Upper lobe of left lung (tissue), 6 donors: ENCODE results near the gene SPEF2. TPM values are rescaled to one million over a fixed set of nuclear protein-coding genes. Genes with fewer than 3 reads are reported as not detected.
A peak's percentile ranks its signal among the peaks of the same experiment; 100 is the strongest.
"Not testable (repeated sequence)": the region's sequence is repeated elsewhere in the genome, so short reads cannot be mapped to it uniquely, and the experiment has no call there.

ENCODE experiments used
- ATAC-seq, 2 donors: fragments of 200-7000 bp; cut with Tn5 transposase; one replicate each; pipeline ENCODE4 v1.9.1; 2022; ENCODE audit warnings: mild to moderate bottlenecking in 2 of 2, moderate library complexity in 2 of 2; ENCODE audit not compliant: low FRiP score in 2 of 2
- DNase-seq, 2 donors: peaks; one replicate each; pipeline ENCODE4 v3.0.0-alpha.2; 2019 to 2020
- H3K27ac ChIP-seq, 4 donors: fragments of 200-600 bp; sonication (generic); one replicate each; pipeline ENCODE4 v1.5.1; 2016 to 2019
- H3K27me3 ChIP-seq, 4 donors: fragments of 200-600 bp; sonication (generic); one replicate each; pipeline ENCODE4 v1.5.1; 2017 to 2019
- H3K36me3 ChIP-seq, 4 donors: fragments of 200-600 bp; sonication (generic); one replicate each; pipeline ENCODE4 v1.5.1; 2016 to 2019
- H3K4me1 ChIP-seq, 4 donors: fragments of 200-600 bp; sonication (generic); one replicate each; pipeline ENCODE4 v1.5.1; 2018 to 2019
- H3K4me3 ChIP-seq, 4 donors: fragments of 200-600 bp; sonication (generic); one replicate each; pipeline ENCODE4 v1.5.1; 2017 to 2019; ENCODE audit warnings: mild to moderate bottlenecking in 2 of 4, moderate library complexity in 1 of 4
- H3K9me3 ChIP-seq, 4 donors: fragments of 200-600 bp; sonication (generic); one replicate each; pipeline ENCODE4 v1.5.1; 2018 to 2019
- EP300 ChIP-seq, 4 donors: sonication (generic); formaldehyde crosslinking; IDR thresholded peaks; one replicate each; pipeline ENCODE4 v1.5.1; 2017; ENCODE audit warnings: antibody characterized with exemption in 4 of 4, control low read depth in 2 of 4
- POLR2A ChIP-seq, 4 donors: fragments of 450-650 bp; IDR thresholded peaks; one replicate each; pipeline ENCODE4 v1.5.1; 2016 to 2017; ENCODE audit warnings: antibody characterized with exemption in 4 of 4, mild to moderate bottlenecking in 2 of 4
- POLR2AphosphoS5 ChIP-seq, 2 donors: sonication (generic); formaldehyde crosslinking; IDR thresholded peaks; one replicate each; pipeline ENCODE4 v1.5.1; 2017; ENCODE audit warnings: antibody characterized with exemption in 2 of 2
- WGBS, 2 donors: methylation state at CpG; one replicate each; pipeline ENCODE4 v1.1.5; 2017 to 2018; 5-methylcytosine and 5-hydroxymethylcytosine counted together
- total RNA-seq, 6 donors: library from RNA; depleted of rRNA in 4 of 6; stranded (reverse); fragments of >200 nt in 4 of 6; gene quantifications; one replicate each; pipeline versions ENCODE4 v1.1.0 to v1.2.1, GENCODE V29; 2016 to 2021
- TF ChIP-seq, protein P1 (sequence below), 6 experiments: fragments of 450-650 bp in 4 of 6; fragments of 200-600 bp in 2 of 6; sonication (generic) in 2 of 6; IDR thresholded peaks; one replicate each; pipeline ENCODE4 v1.5.1; 2016 to 2019; ENCODE audit warnings: antibody characterized with exemption in 6 of 6
- donor health status: DM: no; HTN: no; CAD: no; lungs with moderate emphysema.
- donor health status: DM: no; HTN: yes; CAD: no; lungs with severe emphysema.

The SPEF2 gene
- total RNA-seq, 6 donors from 2014 or later, result 6.6 to 95.3 (median 13.9) TPM

DNA sequence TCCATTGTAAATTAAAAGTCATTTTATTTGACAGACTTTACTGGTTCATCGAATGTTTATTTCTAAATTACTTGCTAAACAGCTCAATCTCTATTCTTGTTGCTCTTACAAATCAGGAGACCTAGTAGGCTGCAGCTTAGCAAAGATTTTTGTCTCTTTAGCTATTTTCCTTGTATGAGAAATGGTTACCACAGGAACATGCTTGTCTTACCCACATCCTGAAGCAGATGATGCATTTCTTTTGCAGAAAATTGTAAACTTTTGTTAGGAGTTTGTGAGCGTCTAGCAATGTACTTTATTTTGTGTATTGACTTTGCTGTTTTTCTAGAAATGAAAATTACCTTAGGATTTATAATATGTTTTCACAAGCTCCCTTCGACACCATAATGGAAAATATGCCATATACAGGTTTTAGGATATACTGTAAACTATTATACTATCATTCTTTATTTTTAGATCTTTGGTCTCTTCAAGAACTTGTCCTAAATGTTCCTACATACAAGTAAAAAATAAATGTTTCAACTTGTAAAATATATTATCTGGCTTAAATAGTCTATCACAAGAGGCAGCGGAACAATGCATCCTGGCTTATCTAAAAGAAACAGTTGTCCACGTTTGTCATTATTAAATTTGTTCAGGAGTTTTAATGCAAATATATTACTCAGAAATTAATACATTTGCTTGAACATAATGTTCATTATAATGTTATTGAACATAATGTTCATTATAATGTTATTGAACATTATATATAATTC lies 54.1 kb downstream of the SPEF2 start:
- WGBS, 2 donors, result 63 to 66% methylated on average over 5 of the region's 5 CpGs
- no peak overlapping the region for H3K4me3 ChIP-seq

DNA sequence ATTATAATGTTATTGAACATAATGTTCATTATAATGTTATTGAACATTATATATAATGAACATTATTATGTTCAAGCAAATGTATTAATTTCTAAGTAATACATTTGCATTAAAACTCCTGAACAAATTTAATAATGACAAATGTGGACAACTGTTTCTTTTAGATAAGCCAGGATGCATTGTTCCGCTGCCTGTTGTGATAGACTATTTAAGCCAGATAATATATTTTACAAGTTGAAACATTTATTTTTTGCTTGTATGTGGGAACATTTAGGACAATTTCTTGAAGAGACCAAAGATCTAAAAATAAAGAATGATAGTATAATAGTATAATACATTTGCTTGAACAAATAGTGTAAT lies 54.6 kb downstream of the SPEF2 start:
- not testable (repeated sequence) for ATAC-seq, H3K9me3 ChIP-seq

More for the DNA sequence above, 54.1 kb downstream of the SPEF2 start:
- ATAC-seq (no peak), DNase-seq (no peak)
- Histone ChIP-seq H3K27me3 (no peaks in the 10 kb centered on the region), H3K4me1 (no peaks in the 10 kb centered on the region), H3K27ac (no peak overlapping the region), H3K36me3 (no peaks in the 10 kb centered on the region), H3K9me3 (no peaks in the 10 kb centered on the region)
- TF ChIP-seq POLR2AphosphoS5 (IDR thresholded peaks at IDR 0.05) (no peak), POLR2A (IDR thresholded peaks at IDR 0.05) (no peak), EP300 (IDR thresholded peaks at IDR 0.05) (no peak)
- TF ChIP-seq, protein P1, sequence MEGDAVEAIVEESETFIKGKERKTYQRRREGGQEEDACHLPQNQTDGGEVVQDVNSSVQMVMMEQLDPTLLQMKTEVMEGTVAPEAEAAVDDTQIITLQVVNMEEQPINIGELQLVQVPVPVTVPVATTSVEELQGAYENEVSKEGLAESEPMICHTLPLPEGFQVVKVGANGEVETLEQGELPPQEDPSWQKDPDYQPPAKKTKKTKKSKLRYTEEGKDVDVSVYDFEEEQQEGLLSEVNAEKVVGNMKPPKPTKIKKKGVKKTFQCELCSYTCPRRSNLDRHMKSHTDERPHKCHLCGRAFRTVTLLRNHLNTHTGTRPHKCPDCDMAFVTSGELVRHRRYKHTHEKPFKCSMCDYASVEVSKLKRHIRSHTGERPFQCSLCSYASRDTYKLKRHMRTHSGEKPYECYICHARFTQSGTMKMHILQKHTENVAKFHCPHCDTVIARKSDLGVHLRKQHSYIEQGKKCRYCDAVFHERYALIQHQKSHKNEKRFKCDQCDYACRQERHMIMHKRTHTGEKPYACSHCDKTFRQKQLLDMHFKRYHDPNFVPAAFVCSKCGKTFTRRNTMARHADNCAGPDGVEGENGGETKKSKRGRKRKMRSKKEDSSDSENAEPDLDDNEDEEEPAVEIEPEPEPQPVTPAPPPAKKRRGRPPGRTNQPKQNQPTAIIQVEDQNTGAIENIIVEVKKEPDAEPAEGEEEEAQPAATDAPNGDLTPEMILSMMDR (IDR thresholded peaks at IDR 0.05), result no peak

DNA sequence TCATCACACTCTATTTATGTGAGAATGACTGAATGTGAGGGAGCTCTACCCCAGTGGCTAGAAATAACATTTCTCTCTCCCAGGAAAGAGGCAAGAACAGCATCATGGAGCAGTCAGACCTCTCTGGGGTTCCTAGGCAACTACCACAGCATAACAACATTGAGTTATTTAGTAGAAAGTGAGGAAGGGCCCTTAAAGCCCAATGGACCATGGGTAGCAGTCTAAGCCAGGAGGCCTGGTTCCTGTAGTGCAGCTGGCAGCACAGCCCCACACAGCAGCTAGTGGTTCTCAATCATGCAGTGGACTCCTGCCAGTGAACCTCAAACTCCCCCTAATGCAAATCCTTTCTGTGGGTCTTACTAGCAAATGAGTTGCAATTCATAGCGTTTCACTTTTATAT lies 55.3 kb downstream of the SPEF2 start:
- WGBS, 2 donors, result 54 to 84% methylated on average over 1 of the region's 1 CpG
- Histone ChIP-seq H3K4me3 (no peak overlapping the region), H3K27ac (no peak overlapping the region), H3K36me3 (no peaks in the 10 kb centered on the region), H3K9me3 (no peaks in the 10 kb centered on the region), H3K27me3 (no peaks in the 10 kb centered on the region), H3K4me1 (no peaks in the 10 kb centered on the region)
- TF ChIP-seq POLR2AphosphoS5 (IDR thresholded peaks at IDR 0.05) (no peak), POLR2A (IDR thresholded peaks at IDR 0.05) (no peak), EP300 (IDR thresholded peaks at IDR 0.05) (no peak)
- TF ChIP-seq, protein P1 (IDR thresholded peaks at IDR 0.05), result no peak
- DNase-seq (no peak), ATAC-seq (no peak)

More for the DNA sequence above, 54.6 kb downstream of the SPEF2 start:
- not testable (repeated sequence) for H3K36me3 ChIP-seq, H3K4me3 ChIP-seq, H3K27ac ChIP-seq, H3K4me1 ChIP-seq, DNase-seq, H3K27me3 ChIP-seq
- 80% methylated on average over 1 of the region's 1 CpG for WGBS, 2 donors

DNA sequence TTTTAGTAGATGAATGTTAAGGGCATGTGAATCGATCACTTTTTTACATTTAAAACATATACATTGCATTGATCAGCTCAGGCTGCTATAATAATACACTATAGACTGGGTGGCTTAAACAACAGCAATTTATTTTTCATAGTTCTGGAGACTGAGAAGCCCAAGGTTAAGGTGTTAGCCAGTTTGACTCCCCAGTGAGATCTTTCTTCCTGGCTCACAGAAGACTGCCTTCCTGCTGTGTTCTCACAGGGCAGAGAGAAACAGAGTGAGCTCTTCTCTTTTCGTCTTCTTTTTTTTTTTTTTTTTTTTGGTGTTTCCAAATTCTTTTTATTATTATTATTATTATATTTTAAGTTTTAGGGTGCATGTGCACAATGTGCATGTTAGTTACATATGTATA lies 56.4 kb downstream of the SPEF2 start:
- no peak overlapping the region for H3K4me3 ChIP-seq
- no peaks in the 10 kb centered on the region for H3K36me3 ChIP-seq
- no peaks in the 10 kb centered on the region for H3K27me3 ChIP-seq
- no peaks in the 10 kb centered on the region for H3K9me3 ChIP-seq
- no peak for DNase-seq
- ATAC-seq, result no peak
- WGBS, 2 donors, result 79 to 86% methylated on average over 2 of the region's 2 CpGs
- no peak for TF ChIP-seq POLR2A (IDR thresholded peaks at IDR 0.05)
- TF ChIP-seq POLR2AphosphoS5 (IDR thresholded peaks at IDR 0.05), result no peak
- TF ChIP-seq, protein P1 (IDR thresholded peaks at IDR 0.05), result no peak
- TF ChIP-seq EP300 (IDR thresholded peaks at IDR 0.05), result no peak
- peaks cover 0 to 4% (median 0%) of the 10 kb centered on the region in 4 donors for H3K4me1 ChIP-seq
- no peak overlapping the region for H3K27ac ChIP-seq

DNA sequence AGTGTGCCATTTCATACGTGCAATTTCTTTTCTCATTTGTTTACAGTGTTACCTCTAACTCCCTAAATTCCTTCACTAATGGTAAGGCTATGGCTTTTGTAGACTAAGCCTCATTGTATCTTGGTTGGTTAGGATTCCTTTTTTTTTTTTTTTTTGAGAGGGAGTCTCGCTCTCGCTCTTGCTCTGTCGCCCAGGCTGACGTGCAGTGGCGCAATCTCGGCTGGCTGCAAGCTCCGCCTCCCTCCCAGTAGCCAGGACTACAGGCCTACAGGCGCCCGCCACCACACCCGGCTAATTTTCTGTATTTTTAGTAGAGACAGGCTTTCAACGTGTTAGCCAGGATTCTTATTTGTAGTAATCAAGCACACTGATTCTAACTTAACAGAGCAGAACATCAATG lies 57.7 kb downstream of the SPEF2 start:
- Histone ChIP-seq H3K9me3 (no peaks in the 10 kb centered on the region), H3K4me1 (peaks cover 0 to 7% (median 0%) of the 10 kb centered on the region in 4 donors), H3K36me3 (no peaks in the 10 kb centered on the region), H3K4me3 (no peak overlapping the region), H3K27ac (no peak overlapping the region), H3K27me3 (no peaks in the 10 kb centered on the region)
- no peak for TF ChIP-seq EP300 (IDR thresholded peaks at IDR 0.05)
- DNase-seq, result peak in 1 of 2 donors; percentile 24
- no peak for ATAC-seq
- 92 to 94% methylated on average over 12 of the region's 12 CpGs for WGBS, 2 donors

DNA sequence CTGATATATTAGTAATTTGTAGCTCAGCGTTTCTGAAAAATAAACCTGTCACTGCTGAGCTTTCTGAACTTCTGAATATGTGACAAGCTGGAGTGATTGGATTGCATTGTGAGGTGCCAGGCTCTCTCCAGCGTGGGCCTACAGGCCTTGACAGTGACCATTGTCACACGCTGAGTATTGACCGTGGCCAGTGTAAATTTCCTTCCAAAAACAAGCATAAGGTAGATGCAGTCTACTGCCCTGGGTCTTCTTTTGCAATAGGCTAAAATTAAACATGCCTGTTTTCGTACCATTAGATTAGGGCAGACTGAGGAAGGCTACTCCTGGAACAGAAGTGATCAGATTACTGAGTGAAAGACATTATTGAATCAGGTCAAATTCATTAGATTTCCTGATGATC lies 60.2 kb downstream of the SPEF2 start:
- no peaks in the 10 kb centered on the region for H3K27me3 ChIP-seq
- no peaks in the 10 kb centered on the region for H3K9me3 ChIP-seq
- 96 to 100% methylated on average over 4 to 5 of the region's 5 CpGs for WGBS, 2 donors
- TF ChIP-seq, protein P1 (IDR thresholded peaks at IDR 0.05), result no peak
- TF ChIP-seq POLR2A (IDR thresholded peaks at IDR 0.05), result no peak
- no peak for TF ChIP-seq EP300 (IDR thresholded peaks at IDR 0.05)
- no peak for TF ChIP-seq POLR2AphosphoS5 (IDR thresholded peaks at IDR 0.05)
- ATAC-seq (no peak), DNase-seq (no peak)
- peaks cover 0 to 7% (median 0%) of the 10 kb centered on the region in 4 donors for H3K4me1 ChIP-seq
- no peak overlapping the region for H3K4me3 ChIP-seq
- H3K27ac ChIP-seq, result no peak overlapping the region
- H3K36me3 ChIP-seq, result no peaks in the 10 kb centered on the region
